ENCODE results near the gene PRCP.

The PRCP gene

GRCh38 chr11:82786001-82786400 is 114.2 kb downstream of the PRCP start:
- Histone ChIP-seq H3K9me3 (no peaks in the 10 kb centered on the region), H3K36me3 (no peaks in the 10 kb centered on the region), H3K4me3 (ENCODE audit: low read depth, low read length) (no peak overlapping the region), H3K27me3 (no peaks in the 10 kb centered on the region), H3K4me1 (peaks cover 17% of the 10 kb centered on the region)
- no peak for TF ChIP-seq CTCF (IDR thresholded peaks at IDR 0.05; ENCODE audit: low read depth, low read length)
- no peak for DNase-seq

- no peaks in the 10 kb centered on the region for H3K27me3 ChIP-seq
- no peak for DNase-seq
- H3K9me3 ChIP-seq = no peaks in the 10 kb centered on the region
- no peak for TF ChIP-seq CTCF (IDR thresholded peaks at IDR 0.05; ENCODE audit: low read depth, low read length)
- peaks cover 2% of the 10 kb centered on the region; the same call in 1 of the 2 replicates for H3K4me1 ChIP-seq
- H3K36me3 ChIP-seq = no peaks in the 10 kb centered on the region
- no peak overlapping the region for H3K4me3 ChIP-seq (ENCODE audit: low read depth, low read length)
These were observed 117.3 kb downstream of the PRCP start for GRCh38 chr11:82782825-82783374.

GRCh38 chr11:82778776-82779175 is 121.5 kb downstream of the PRCP start:
- TF ChIP-seq CTCF (IDR thresholded peaks at IDR 0.05; ENCODE audit: low read depth, low read length) = no peak

GRCh38 chr11:82776377-82776776 is 123.9 kb downstream of the PRCP start:
- Histone ChIP-seq H3K4me3 (ENCODE audit: low read depth, low read length) (no peak overlapping the region), H3K9me3 (0 out of 2 replicates have a peak, but pooled peaks cover 2% of the 10 kb centered on the region), H3K4me1 (no peaks in the 10 kb centered on the region; the same call in 1 of the 2 replicates), H3K27me3 (no peaks in the 10 kb centered on the region), H3K36me3 (no peaks in the 10 kb centered on the region)
- TF ChIP-seq CTCF (IDR thresholded peaks at IDR 0.05; ENCODE audit: low read depth, low read length) = no peak
- no peak for DNase-seq

More at GRCh38 chr11:82778776-82779175, 121.5 kb downstream of the PRCP start:
- no peak for DNase-seq
- H3K9me3 ChIP-seq = no peaks in the 10 kb centered on the region
- no peak overlapping the region for H3K4me3 ChIP-seq (ENCODE audit: low read depth, low read length)
- no peaks in the 10 kb centered on the region for H3K36me3 ChIP-seq
- H3K4me1 ChIP-seq = no peaks in the 10 kb centered on the region; the same call in 1 of the 2 replicates
- H3K27me3 ChIP-seq = no peaks in the 10 kb centered on the region

GRCh38 chr11:82775736-82776346 is 124.4 kb downstream of the PRCP start:
- no peaks in the 10 kb centered on the region; the same call in 1 of the 2 replicates for H3K4me1 ChIP-seq
- no peak overlapping the region for H3K4me3 ChIP-seq (ENCODE audit: low read depth, low read length)
- no peaks in the 10 kb centered on the region for H3K27me3 ChIP-seq
- TF ChIP-seq CTCF (IDR thresholded peaks at IDR 0.05; ENCODE audit: low read depth, low read length) = peak; percentile 98
- H3K9me3 ChIP-seq = 0 out of 2 replicates have a peak, but pooled peaks cover 2% of the 10 kb centered on the region
- DNase-seq = peak; percentile 75
- no peaks in the 10 kb centered on the region for H3K36me3 ChIP-seq

GRCh38 chr11:82775218-82775617 is 125.0 kb downstream of the PRCP start:
- no peak for TF ChIP-seq CTCF (IDR thresholded peaks at IDR 0.05; ENCODE audit: low read depth, low read length)
- no peak for DNase-seq
- no peak overlapping the region for H3K4me3 ChIP-seq (ENCODE audit: low read depth, low read length)
- H3K27me3 ChIP-seq = no peaks in the 10 kb centered on the region
- no peaks in the 10 kb centered on the region; the same call in 1 of the 2 replicates for H3K4me1 ChIP-seq
- 0 out of 2 replicates have a peak, but pooled peaks cover 2% of the 10 kb centered on the region for H3K9me3 ChIP-seq
- no peaks in the 10 kb centered on the region for H3K36me3 ChIP-seq
